Panc1 (cell line): ENCODE results near the gene NCOA3. TPM values are rescaled to one million over a fixed set of nuclear protein-coding genes. Genes with fewer than 3 reads are reported as not detected.
"Not testable (repeated sequence)": the region's sequence is repeated elsewhere in the genome, so short reads cannot be mapped to it uniquely, and the experiment has no call there.

ENCODE experiments used
- ATAC-seq: fragments of 200-7000 bp; cut with Tn5 transposase; 2 replicates; pipeline ENCODE4 v1.9.1; 2020; ENCODE audit warnings: mild to moderate bottlenecking, moderate library complexity
- BruUV-seq: library from RNA; stranded (reverse); fragments of 400-500 nt; replicated peaks from 2 replicates; lab custom pipeline; 2021; lab: Mats Ljungman, UMichigan
- CTCF ChIA-PET: fragments of 300-600 bp; sonication (Branson Sonifier 250); formaldehyde crosslinking; loops from one replicate; lab custom pipeline; 2022; ENCODE audit warnings: antibody characterized with exemption; lab: Charles Lee
- POLR2A ChIA-PET: fragments of 300-600 bp; sonication (Branson Sonifier 250); formaldehyde crosslinking; loops from one replicate; lab custom pipeline; 2022; ENCODE audit warnings: antibody characterized with exemption; lab: Charles Lee
- DNase-seq: peaks from one replicate; pipeline ENCODE4 v3.0.0-alpha.2; 2010; ENCODE audit warnings: low read depth, low spot score
- H3K27ac ChIP-seq: 2 replicates; pipeline ENCODE4 v1.5.1; 2011; ENCODE audit warnings: mild to moderate bottlenecking, low read length, inconsistent platforms
- H3K27me3 ChIP-seq: fragments of 200-500 bp; sonication (Bioruptor generic); 2 replicates; pipeline ENCODE4 v1.6.0; 2014; ENCODE audit warnings: low read length, inconsistent platforms; ENCODE audit not compliant: control insufficient read depth, insufficient read depth
- H3K36me3 ChIP-seq: fragments of 200-500 bp; sonication (Bioruptor generic); 2 replicates; pipeline ENCODE4 v1.5.1; 2014; ENCODE audit warnings: inconsistent platforms, mild to moderate bottlenecking, low read length, moderate library complexity; ENCODE audit not compliant: control insufficient read depth, insufficient read depth
- H3K4me1 ChIP-seq: 2 replicates; pipeline ENCODE4 v1.5.1; 2011; ENCODE audit warnings: inconsistent platforms, mild to moderate bottlenecking, low read length, moderate library complexity; ENCODE audit not compliant: control insufficient read depth, insufficient read depth
- H3K4me3 ChIP-seq, 2 experiments: 2 replicates each; pipeline ENCODE4 v1.5.1; 2011 to 2012; ENCODE audit warnings: low read depth in 2 of 2, low read length in 2 of 2, mild to moderate bottlenecking in 2 of 2, inconsistent platforms in 1 of 2, moderate library complexity in 1 of 2
- H3K9me3 ChIP-seq: fragments of 200-500 bp; sonication (Bioruptor generic); 2 replicates; pipeline ENCODE4 v1.5.1; 2014; ENCODE audit warnings: low read depth, mild to moderate bottlenecking, inconsistent platforms, low read length, moderate library complexity; ENCODE audit not compliant: control insufficient read depth, insufficient read depth
- CTCF ChIP-seq: fragments of 450-650 bp; IDR thresholded peaks from 2 replicates; pipeline ENCODE4 v1.5.1; 2017; ENCODE audit warnings: mild to moderate bottlenecking
- POLR2AphosphoS5 ChIP-seq: IDR thresholded peaks from 2 replicates; pipeline ENCODE4 v1.6.1; 2012; ENCODE audit warnings: mild to moderate bottlenecking, low read depth, low read length, moderate library complexity
- REST ChIP-seq, 2 experiments: IDR thresholded peaks; 2 replicates each; pipeline ENCODE4 v1.6.1; 2011 to 2012; ENCODE audit warnings: low read depth in 2 of 2, control low read depth in 1 of 2, low read length in 1 of 2, mild to moderate bottlenecking in 1 of 2, moderate library complexity in 1 of 2; ENCODE audit not compliant: insufficient read depth in 1 of 2
- SIN3A ChIP-seq: IDR thresholded peaks from 2 replicates; pipeline ENCODE4 v1.6.1; 2012; ENCODE audit warnings: low read depth, mild to moderate bottlenecking, low read length, moderate library complexity, borderline replicate concordance; ENCODE audit not compliant: insufficient read depth
- TCF7L2 ChIP-seq: IDR thresholded peaks from 2 replicates; pipeline ENCODE4 v1.6.1; 2011; ENCODE audit warnings: mild to moderate bottlenecking, low read depth, low read length, inconsistent platforms
- in situ Hi-C: cut with HindIII; loops from 2 replicates; pipeline ENCODE4 v1.10.0; 2016; ENCODE audit warnings: low sequenced_read_pairs, low pct_unique_long_range_greater_than_20kb
- intact Hi-C: fragments of 100-400 bp; cut with micrococcal nuclease; formaldehyde crosslinking; loops from one replicate; pipeline ENCODE4 v1.10.0; 2022; ENCODE audit not compliant: unreplicated experiment
- total RNA-seq: library from RNA; stranded (reverse); gene quantifications from one replicate; pipeline ENCODE4 v1.2.1, GENCODE V29; 2021; ENCODE audit not compliant: unreplicated experiment

The NCOA3 gene
- total RNA-seq, 1 experiment from 2014 or later, result 47.7 TPM

- H3K9me3 ChIP-seq, DNase-seq, in situ Hi-C loops, H3K27ac ChIP-seq, H3K27me3 ChIP-seq, ATAC-seq, H3K4me3 ChIP-seq, BruUV-seq, H3K36me3 ChIP-seq, POLR2A ChIA-PET, CTCF ChIA-PET: not testable (repeated sequence)
- intact Hi-C loops, result loop anchor here (10.0 kb wide), 1 partner anchor 67 kb away; no protein-coding TSS in a partner anchor
- H3K4me1 ChIP-seq, result peaks cover 13% of the 10 kb centered on the region
Observed at GRCh38 chr20:47461906-47462305, 39.8 kb upstream of the NCOA3 start.

GRCh38 chr20:47464380-47465101, 37.1 kb upstream of the NCOA3 start:
- Histone ChIP-seq H3K4me3 (no peak overlapping the region), H3K4me1 (peaks cover 21% of the 10 kb centered on the region), H3K27ac (peak overlapping the region; percentile 58), H3K36me3 (no peaks in the 10 kb centered on the region), H3K9me3 (no peaks in the 10 kb centered on the region), H3K27me3 (no peaks in the 10 kb centered on the region)
- in situ Hi-C loops, result no loop called here
- BruUV-seq, result no TSS peak
- CTCF ChIA-PET, result no interaction called here
- intact Hi-C loops, result loop anchor here (10.0 kb wide), 1 partner anchor 70 kb away; no protein-coding TSS in a partner anchor
- TF ChIP-seq TCF7L2 (0 out of 2 replicates have a peak, but pooled peaks have one; percentile 38), CTCF (no peak; the same call in 1 of the 2 replicates), REST (IDR thresholded peaks at IDR 0.05; ENCODE audit: insufficient read depth in 1 of 2, low read depth in 2 of 2, low read length in 1 of 2) (no peak), POLR2AphosphoS5 (peak; percentile 61; the same call in 1 of the 2 replicates)
- peak; percentile 98 for DNase-seq
- peak; percentile 94 for ATAC-seq
- POLR2A ChIA-PET, result no interaction called here

GRCh38 chr20:47465335-47466090, 36.2 kb upstream of the NCOA3 start:
- intact Hi-C loops (loop anchor here (10.0 kb wide), 1 partner anchor 71 kb away; no protein-coding TSS in a partner anchor), in situ Hi-C loops (no loop called here)
- TF ChIP-seq CTCF (no peak), POLR2AphosphoS5 (no peak), TCF7L2 (no peak), REST (IDR thresholded peaks at IDR 0.05; ENCODE audit: insufficient read depth in 1 of 2, low read depth in 2 of 2, low read length in 1 of 2) (no peak), SIN3A (no peak)
- ChIA-PET POLR2A (no interaction called here), CTCF (no interaction called here)
- DNase-seq (no peak), ATAC-seq (no peak)
- Histone ChIP-seq H3K9me3 (no peaks in the 10 kb centered on the region), H3K36me3 (no peaks in the 10 kb centered on the region), H3K27me3 (no peaks in the 10 kb centered on the region), H3K4me3 (no peak overlapping the region), H3K27ac (peak overlapping the region; percentile 49; the same call in 1 of the 2 replicates), H3K4me1 (peaks cover 21% of the 10 kb centered on the region)
- BruUV-seq, result no TSS peak
